Activated gamma-delta T cell treated with Interleukin-2 at 50 U/mL for 16 hours (primary cell): ENCODE results near the gene ARSH.
"Not testable (repeated sequence)": the region's sequence is repeated elsewhere in the genome, so short reads cannot be mapped to it uniquely, and the experiment has no call there.

Experiments
- DNase-seq: peaks from one replicate; pipeline ENCODE4 v3.0.0-alpha.2; 2020

ARSH gene

GRCh38 chrX:3044196-3044595, 37.9 kb downstream of the ARSH start:
- DNase-seq, result no peak

GRCh38 chrX:3044671-3045070, 38.3 kb downstream of the ARSH start:
- DNase-seq, result no peak

GRCh38 chrX:3046253-3047240, 40.2 kb downstream of the ARSH start:
- DNase-seq, result no peak

GRCh38 chrX:3050523-3051175, 44.3 kb downstream of the ARSH start:
- not testable (repeated sequence) for DNase-seq

- DNase-seq, result no peak
These were observed 46.5 kb downstream of the ARSH start for GRCh38 chrX:3052860-3053259.

GRCh38 chrX:3066555-3066954, 60.2 kb downstream of the ARSH start:
- no peak for DNase-seq

GRCh38 chrX:3075959-3076358, 69.6 kb downstream of the ARSH start:
- DNase-seq, result no peak

GRCh38 chrX:3076416-3076991, 70.2 kb downstream of the ARSH start:
- DNase-seq, result no peak
